SKM-1 (cell line): ENCODE data around the gene CABCOCO1.

Source experiments
- DNase-seq: peaks from one replicate; lab custom pipeline; 2025; ENCODE audit not compliant: unreplicated experiment; lab: John Stamatoyannopoulos, UW

Gene CABCOCO1

DNA sequence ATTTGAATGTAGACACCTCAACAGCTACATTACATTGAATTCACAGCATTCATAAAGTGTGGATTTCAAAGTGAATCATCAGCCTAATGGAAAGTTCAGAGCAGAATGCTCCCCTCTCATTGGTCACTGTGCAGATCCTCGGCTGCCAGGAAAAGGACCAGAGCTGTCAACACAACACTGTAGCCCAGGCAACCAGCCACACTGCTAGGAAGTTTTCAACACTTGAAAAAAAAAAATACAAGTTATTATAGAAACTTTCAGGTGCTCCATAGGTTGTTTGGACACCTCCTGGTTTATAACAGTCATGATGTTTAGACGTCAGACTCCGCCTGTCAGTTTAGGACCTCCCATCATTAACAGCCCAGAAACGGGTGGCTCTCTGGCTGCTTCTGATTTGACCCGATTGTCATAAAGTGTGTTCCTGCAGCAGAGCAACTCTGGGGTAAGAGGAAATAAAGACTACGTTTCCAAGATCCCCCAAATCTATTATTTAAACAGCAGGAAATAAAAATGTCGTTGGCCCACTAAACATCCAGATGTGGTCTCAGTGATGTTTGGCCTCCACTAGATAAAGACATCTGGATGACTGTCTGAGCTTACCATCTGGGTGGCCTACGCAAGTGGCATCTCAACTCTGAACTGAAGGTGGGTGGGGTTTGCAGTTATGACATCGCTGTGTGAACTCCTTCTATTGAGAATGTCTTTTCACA lies 117.4 kb downstream of the CABCOCO1 start:
- no peak for DNase-seq

DNA sequence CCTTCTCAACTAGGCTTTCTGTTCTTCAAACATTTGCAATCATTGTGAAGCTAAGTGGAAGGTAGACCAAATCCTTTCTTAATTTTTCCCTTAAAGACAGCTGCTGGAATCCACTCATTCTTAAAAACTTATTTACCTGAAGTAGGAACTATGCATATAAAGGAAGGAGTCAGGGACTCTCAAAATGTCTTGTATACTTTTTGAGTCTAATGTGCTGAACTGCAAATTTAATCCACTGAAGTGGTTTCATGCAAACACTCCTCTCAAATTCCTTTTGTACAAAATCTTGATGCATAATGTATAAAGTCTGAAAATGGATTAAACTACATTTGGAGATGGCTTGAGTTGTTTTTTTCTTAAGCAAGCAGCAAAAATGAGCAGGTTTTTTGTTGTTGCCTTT lies 118.0 kb downstream of the CABCOCO1 start:
- DNase-seq = no peak

DNA sequence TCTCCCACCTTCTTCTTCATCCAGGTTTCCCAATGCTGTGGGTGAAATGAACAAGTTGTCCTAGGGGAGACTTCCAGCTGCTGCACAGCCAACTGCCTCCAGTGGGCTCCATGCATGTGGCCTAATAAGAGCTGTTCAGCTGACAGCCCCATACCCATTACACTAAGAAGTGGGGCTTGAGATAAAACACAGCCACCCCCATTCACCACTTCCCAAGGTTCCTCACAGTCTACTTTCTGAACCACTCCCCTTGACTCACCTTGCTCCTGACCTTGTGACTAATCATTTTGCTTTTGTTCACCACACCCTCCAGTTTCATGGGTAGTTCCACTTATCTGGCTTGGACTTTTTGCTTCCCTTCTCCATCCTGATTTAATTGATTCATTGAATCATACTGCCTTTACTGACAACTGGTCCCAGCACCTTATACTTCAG lies 119.3 kb downstream of the CABCOCO1 start:
- no peak for DNase-seq

DNA sequence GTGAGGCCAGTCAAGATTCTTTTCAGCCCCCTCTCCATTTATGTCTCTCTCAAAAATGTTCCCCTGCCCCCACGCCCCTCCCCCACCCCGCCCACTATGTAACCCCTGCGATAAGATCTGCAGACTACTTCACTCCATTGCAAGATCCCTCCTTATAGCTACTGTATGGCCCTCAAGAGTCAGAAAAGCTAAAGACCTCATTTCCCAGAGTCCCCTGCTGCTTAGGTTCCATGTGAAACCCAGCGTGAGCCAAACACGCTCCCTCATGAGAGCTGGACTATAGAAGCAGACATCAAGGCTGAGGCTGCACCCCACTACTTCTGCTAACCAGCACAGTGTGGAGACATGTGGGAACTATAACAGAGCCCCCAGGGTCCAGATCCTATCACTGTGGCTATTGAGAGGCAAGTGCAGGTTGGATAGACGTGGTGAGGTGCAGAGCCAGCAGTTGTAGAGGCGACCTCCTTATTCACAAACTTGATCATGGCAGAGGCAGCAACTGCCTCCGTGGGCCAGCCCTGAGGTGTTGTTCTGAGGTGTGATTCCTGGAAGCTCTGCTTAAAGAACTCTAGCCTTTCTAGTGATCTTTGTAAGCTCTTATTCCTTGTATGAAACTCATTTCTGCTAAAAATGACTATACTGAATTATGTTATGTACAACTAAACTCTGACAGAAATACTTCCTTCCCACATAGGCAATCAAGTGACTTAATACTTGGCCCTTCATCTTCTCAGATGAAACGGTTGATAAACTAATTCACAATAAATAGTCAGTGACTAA lies 121.8 kb downstream of the CABCOCO1 start:
- DNase-seq = no peak

DNA sequence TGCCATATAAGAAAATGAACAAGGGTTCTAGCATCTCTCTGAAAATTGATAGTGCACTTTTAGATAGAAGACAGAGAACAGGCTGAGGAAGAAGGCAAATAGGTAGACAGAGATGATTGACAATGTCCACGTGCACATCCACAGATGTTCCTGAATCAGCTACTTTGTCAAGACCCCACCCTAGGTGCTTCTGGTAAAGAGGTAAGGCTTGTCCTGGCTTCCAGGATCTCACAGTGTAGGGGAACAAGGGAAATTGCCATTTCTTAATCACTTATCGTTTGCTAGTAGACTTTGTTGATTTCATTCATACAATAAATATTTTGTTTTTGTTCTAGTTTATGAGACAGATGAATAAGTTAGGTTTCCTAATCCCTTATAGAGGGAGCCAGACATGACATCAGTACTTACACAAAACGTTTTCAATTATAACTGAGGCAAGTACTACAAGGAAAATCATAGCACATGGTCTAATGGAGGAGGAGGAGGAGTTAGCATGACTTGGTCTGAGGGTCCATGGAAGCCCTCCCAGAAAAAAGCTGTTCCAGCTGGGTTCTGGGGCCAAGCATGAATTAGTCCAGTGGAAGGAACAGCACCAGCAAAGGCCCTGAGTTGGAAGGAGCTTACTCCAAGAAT lies 122.9 kb downstream of the CABCOCO1 start:
- no peak for DNase-seq

DNA sequence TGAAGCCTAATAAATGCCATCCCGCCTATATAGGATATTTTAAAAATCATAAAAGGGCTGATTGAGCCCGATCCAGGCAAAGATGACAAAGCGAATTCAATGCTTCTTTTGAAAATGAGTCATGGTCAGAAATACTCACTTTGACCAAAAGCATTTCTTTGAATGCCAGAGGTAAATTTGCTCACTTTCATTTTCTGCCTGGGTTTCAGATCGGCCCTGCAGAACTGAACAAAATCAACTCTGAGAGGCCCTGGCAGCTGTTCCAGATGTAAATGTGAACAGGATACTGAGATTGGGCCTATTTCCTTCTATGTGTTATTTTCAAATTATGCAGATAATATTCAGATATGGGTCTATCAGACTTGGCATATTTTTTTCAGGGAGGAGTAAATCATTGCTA lies 124.0 kb downstream of the CABCOCO1 start:
- no peak for DNase-seq

DNA sequence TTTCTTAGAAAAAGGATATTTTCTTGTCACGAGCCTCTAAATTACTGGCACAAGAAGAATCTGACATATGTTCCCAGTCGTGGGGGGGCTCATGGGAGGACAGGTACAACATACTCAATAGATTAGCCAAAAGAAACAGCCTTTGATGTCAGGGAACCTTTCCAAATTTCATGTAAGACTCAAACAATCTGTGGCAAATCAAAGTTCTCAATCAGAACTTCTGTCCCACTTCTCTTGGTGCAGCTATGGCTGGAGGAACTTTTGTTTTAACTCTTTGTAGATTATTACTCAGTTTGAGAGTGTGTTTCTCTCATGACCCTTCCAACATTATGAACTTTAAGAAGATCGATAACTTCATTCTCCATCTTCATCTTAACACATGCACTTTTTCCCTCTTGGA lies 124.4 kb downstream of the CABCOCO1 start:
- DNase-seq = no peak

DNA sequence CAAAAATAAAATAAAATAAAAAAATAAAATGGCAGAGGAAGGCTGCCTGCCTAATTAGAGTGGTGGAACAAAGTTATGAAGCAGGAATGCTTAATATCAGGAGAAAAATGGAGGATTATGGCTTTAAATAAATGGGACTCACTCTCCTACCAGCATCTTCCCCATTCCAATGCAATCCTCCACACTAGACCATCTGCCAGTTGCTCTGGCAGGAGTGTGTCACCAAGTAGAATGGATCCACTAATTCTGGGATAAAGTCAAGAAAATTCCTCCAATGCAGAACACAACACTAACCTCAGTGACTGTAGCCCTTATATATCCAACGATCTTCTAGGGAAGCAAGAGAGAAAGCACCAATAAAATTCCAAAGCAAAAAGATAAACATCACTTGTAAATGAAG lies 126.3 kb downstream of the CABCOCO1 start:
- DNase-seq = no peak

DNA sequence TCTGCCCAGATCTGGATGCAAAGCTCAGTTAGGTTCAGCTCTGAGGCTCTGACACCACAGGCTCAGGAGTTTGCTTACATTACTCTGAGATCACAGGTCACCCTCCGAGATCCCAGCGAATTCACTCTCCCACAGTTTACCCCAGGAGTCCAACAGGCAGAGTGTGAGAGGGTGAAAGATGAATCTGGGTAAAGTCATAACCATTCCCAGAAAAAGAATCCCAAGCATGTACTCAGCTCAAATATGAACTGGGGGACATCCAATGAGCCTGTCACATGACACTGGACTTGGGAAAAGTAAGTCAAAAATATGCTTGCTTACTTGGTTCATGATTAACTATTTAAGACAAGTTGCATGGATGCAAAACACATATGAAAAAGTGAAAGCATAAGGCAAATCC lies 128.5 kb downstream of the CABCOCO1 start:
- no peak for DNase-seq

DNA sequence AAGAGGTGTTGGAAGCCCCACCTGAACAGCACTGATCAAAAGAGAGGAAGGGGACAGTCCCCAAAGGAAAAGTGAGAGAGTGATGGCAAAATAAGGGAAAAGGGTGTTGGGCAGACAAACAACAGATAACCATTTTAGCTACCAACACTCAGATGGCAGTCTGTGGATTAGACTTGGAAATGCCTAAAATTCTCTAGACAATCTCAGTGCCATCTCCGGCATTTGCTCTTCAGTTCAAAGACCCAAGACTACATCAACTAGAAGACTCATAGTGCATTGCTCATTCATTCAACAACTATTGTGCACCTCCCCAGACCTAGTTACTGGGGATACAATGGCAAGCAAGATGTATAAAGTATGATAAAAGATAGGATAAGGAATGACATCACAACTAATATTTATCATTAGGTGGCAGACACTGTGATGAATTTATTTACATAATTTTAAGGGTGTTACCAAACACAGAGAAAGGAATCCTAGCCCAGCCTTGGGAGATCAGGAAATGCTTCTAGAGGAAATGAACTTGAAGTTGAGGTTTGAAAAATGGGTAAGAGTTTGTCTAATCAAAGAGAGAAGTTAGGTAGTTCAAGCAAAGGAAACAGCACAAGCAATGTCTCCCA lies 129.5 kb downstream of the CABCOCO1 start:
- DNase-seq = no peak

DNA sequence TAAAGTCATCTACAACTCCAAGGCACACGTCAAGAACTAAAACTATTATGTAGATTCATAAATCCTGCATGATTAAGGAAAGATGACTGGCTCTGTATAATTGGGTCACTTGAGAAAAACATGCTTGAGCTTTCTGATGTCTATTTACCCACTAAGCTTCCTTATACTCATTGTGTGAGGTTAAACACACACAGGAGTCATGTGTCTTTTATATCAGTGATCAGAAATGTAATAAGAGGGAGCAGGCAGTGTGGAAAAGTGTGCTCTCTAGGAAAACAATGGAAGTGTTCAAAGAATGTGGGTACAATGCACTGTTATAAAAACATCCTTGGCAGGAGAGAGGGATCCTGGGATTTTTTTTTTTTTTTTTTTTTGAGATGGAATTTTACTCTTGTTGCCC lies 130.2 kb downstream of the CABCOCO1 start:
- no peak for DNase-seq

DNA sequence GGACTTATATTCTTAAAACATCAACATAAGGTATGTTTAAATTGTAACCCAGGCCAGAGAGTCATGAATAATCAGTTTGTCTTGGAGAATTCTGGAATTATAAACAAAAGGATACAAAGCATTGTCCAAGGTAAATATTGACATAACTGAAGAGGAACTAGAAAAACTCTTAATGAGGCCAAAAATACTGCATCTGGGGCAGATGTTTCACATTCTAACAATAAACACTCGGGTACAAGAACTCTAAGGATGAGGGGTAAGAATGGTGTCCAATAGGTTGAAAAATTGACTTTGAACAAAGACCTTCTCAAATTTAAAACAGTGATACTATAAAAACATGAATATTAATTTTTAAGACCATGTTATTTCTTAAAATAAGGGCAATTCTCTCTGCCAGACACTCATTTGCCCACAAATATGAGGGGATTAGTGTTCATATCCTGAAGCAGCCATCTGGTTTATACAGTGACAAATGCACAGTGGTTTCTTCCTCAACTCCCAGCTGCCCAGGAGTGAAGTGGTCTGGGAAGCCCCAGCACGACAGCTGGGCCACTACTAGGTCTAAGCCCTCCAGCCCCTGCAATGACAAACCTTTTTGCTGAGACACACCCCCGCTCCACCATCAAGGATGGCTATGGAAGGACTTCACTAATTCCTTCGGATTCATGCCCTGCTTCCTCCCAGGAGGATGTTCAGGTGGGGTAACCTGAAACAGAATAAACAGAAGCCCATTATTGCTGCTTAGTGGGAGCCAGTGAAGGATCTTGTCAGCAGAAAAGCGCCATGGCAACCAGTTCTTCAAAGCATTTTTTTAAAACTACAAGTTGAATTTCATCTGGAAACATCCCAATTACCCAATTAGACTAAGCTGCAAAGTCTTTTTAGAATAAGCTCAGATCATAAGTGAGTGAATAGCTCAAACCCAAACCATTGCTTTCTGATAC lies 131.3 kb downstream of the CABCOCO1 start:
- DNase-seq = no peak

DNA sequence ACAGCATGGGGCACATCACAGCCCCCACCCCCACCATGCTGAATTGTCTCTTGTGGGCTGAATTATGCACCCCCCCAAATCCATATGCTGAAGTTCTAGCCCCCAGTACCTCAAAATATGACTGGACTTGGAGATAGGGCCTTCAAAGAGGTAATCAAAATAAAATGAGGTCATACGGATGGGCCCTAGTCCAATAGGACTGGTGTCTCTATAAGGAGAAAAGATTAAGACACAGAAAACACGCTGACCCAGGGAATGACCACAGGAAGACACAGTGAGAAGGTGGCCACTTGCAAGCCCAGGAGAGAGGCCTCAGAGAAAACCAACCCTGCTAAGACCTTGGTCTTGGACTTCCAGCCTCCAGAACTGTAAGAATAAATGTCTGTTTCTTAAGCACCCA lies 132.4 kb downstream of the CABCOCO1 start:
- DNase-seq = no peak

DNA sequence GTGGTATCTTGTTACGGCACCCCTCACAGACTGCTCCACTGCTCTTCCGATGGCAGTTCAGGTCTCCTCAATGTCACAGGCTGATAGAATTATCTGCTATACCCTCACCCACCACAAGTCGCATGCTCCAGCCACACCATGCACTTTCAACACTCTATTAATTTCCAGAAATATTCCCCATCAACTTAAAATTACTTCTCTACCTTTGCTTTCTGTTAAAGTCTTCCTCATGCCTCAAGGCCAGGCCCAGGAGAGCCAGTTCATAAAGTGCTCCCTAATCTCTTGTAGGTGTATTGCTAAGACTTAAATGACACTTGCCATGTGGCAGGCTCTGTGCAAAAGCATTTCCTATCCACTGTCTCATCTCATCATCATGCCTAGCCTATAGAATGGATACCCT lies 132.8 kb downstream of the CABCOCO1 start:
- no peak for DNase-seq

DNA sequence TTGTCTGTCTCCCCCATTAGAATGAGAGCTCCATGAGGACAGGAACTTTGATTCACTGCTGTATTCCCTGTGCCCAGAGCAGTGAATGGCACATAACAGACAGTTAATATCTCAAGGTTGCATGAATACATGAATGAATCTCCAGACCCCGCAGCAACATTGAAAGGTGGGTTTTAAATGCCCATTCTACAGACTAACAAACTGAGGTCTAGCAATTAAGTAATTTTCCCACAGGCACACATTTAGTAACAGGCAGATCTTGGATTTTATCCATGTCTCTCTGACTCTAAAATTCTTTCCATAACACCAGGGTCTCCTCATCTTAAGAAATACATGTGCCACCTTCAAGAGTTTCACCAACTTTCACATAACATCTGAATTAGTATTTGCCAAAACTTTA lies 134.1 kb downstream of the CABCOCO1 start:
- DNase-seq = no peak

DNA sequence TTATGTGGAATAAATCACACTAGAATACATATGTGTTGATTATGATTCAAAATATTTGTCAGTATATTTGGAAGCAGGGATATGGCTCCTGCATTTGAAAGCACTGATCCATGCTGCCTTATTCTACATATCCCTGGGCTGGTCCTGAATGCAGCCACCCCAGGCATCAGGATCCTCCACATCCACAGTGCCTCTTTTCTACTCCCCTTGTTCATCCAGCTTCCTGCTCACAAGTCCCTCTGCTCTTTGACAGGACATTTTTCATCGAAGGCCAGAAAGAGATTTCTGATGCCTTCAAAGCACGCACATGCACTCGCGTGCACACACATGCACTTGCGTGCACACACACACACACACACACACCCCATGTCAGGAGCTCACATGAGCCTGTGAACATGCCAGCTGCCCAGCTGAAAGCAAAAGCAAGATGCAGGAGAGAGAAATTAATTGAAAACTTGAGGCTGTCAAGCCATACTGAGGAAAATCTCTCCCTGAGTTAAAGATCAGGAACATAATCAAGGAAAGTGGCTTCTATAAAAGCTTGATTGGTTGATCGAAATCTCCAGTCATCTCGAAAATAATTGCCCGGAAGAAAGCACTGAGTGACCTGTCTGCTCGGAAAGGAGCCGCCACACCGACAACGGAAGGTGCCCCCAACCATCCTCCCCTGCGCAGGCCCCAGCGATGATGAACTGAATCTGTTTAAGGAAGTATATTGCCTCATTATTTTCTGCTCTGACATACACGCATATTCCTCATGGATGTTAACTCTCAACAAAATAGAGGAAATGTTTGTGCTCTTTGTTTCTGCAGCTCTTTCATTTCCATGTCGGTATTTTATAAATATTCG lies 134.8 kb downstream of the CABCOCO1 start:
- no peak for DNase-seq

DNA sequence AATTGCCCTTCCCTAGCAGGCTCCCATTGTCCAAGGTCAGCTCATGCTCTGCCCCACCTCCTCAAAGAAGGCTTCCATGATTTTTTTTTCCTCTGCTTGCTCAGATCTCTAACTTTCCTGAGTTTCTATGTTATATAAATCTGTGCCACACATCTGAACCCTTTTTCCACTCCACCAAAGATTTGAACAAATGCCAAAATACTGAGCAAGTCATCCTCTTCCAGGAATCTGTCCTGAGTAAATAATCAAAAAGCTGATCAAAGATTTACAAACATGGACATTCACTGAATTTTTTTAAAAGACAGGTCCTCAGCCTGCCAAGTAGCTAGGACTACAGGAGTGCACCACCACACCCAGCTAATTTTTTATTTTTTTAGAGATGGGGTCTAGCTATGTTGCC lies 136.0 kb downstream of the CABCOCO1 start:
- DNase-seq = no peak

DNA sequence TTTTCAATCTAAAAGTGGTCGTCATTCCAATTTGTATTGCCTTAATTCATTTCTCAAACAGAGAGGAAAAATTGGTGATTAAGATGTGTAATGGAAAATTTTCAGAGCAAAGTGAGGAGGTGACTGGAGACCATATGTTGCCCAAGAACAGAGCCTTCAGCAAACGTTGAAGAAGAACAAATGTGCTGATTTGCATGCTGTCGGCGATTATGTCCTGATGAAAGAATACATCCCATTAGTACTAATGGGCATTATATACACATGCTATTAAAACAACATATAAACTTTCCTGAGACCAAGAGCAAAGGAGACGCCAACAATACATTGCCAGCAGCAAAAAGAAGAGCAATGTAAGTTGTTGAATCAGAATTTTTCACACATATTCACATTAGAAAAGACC lies 138.8 kb downstream of the CABCOCO1 start:
- DNase-seq = no peak

DNA sequence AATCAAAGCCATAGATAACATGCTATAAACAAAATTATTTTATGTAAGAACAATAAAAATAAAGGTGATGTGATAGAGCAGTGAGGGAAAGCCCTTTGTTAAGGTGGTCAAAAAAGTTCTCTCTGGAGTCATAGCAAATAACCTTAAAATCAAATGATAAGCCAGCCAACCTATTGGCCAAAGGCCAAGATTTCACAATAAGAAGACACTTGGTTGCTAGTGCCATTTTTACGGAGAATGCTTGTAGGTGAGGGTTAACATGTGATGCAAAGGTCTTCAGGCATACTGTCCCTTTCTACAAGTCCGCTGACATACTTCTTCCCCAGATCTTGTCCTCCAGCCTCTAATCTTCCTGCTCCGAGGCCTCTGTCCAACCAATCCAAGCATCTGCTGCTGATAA lies 140.5 kb downstream of the CABCOCO1 start:
- no peak for DNase-seq

DNA sequence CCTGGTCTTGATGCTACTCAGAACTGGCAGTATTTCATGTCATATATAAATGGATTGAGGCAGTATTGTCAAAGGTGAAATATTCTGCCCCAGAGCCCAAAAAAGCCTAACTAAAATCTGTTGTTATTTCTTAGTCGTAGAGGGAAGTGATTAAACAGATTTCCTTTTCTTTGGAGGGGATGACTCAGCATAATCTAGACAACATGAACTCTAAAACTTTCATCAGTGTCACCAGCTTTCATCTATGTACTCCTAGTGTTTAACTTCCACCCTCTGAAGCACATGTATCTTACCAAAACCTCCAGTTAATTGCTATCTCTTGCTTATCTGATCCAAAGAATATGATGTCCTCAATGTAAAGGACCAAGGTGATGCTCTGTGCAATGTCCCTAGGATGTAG lies 141.7 kb downstream of the CABCOCO1 start:
- DNase-seq = no peak
